Heart left ventricle (tissue), 16 donors: Measurements from ENCODE around the gene SEC24A. TPM values are rescaled to one million over a fixed set of nuclear protein-coding genes. Genes with fewer than 3 reads are reported as not detected.

ENCODE experiments used
- ATAC-seq, 4 donors: fragments of 200-7000 bp; cut with Tn5 transposase; one replicate each; pipeline ENCODE4 v1.9.1; 2020 to 2022; ENCODE audit warnings: moderate library complexity in 4 of 4, mild to moderate bottlenecking in 3 of 4, moderate number of reproducible peaks in 1 of 4
- DNase-seq, 5 donors: peaks; one replicate each; pipeline ENCODE4 v3.0.0-alpha.2; 2020
- H3K27ac ChIP-seq, 12 donors: fragments of 200-600 bp; sonication (generic) in 4 of 12; one replicate each; pipeline versions ENCODE4 v1.5.0 to v1.8.0; 2016 to 2022; ENCODE audit warnings: mild to moderate bottlenecking in 2 of 12
- H3K27me3 ChIP-seq, 9 donors: fragments of 200-600 bp; sonication (generic) in 2 of 9; one replicate each; pipeline versions ENCODE4 v1.5.1 to v1.8.0; 2016 to 2022; ENCODE audit warnings: mild to moderate bottlenecking in 3 of 9
- H3K36me3 ChIP-seq, 9 donors: fragments of 200-600 bp; sonication (generic) in 2 of 9; one replicate each; pipeline versions ENCODE4 v1.5.0 to v1.8.0; 2018 to 2022; ENCODE audit warnings: mild to moderate bottlenecking in 2 of 9
- H3K4me1 ChIP-seq, 12 donors: fragments of 200-600 bp; sonication (generic) in 4 of 12; one replicate each; pipeline versions ENCODE4 v1.5.0 to v1.8.0; 2016 to 2022; ENCODE audit warnings: mild to moderate bottlenecking in 3 of 12
- H3K4me3 ChIP-seq, 12 donors: fragments of 200-600 bp; sonication (generic) in 4 of 12; one replicate each; pipeline versions ENCODE4 v1.5.0 to v1.8.0; 2017 to 2022; ENCODE audit warnings: mild to moderate bottlenecking in 9 of 12, moderate library complexity in 4 of 12
- H3K9me3 ChIP-seq, 12 donors: fragments of 200-600 bp; sonication (generic) in 4 of 12; one replicate each; pipeline versions ENCODE4 v1.5.0 to v1.8.0; 2016 to 2022; ENCODE audit warnings: mild to moderate bottlenecking in 1 of 12
- CTCF ChIP-seq, 12 donors: fragments of 200-600 bp; sonication (generic) in 4 of 12; IDR thresholded peaks; one replicate each; pipeline versions ENCODE4 v1.5.0 to v1.8.0; 2018 to 2022; ENCODE audit warnings: antibody characterized with exemption in 12 of 12, mild to moderate bottlenecking in 5 of 12
- POLR2A ChIP-seq, 2 donors: fragments of 450-650 bp; IDR thresholded peaks; one replicate each; pipeline ENCODE4 v1.6.1; 2017; ENCODE audit warnings: antibody characterized with exemption in 2 of 2, mild to moderate bottlenecking in 2 of 2, moderate library complexity in 2 of 2
- WGBS, 4 donors: extraction: QIAGEN DNeasy Blood & Tissue Kit in 2 of 4; methylation state at CpG; one replicate each; pipeline versions ENCODE4 v1.1.5 to v1.1.7; 2013 to 2018; 5-methylcytosine and 5-hydroxymethylcytosine counted together
- intact Hi-C, 10 donors: fragments of 100-400 bp; cut with DNase I; formaldehyde crosslinking; loops; one replicate each; pipeline versions ENCODE4 v1.11.1 to v1.14.2; 2022
- polyA plus RNA-seq, 2 donors: library from polyadenylated mRNA; stranded (reverse); fragments of 200-250 nt; gene quantifications; one replicate each; pipeline ENCODE4 v1.2.3, GENCODE V29; 2013
- total RNA-seq, 9 donors: library from RNA; depleted of rRNA in 2 of 9; stranded (reverse); fragments of >200 nt in 2 of 9; fragmentation: NEBNext Ultra II Directional in 3 of 9; extraction: Animal tissue kit (Norgen Biotek cat#: 25700) in 3 of 9; gene quantifications; one replicate each; pipeline versions ENCODE4 v1.1.0 to v1.2.4, GENCODE V29; 2016 to 2023
- donor health status: ischemic (EF 13 %, LVEDD 7.1; RV severe dilation, severe dysfunction).
- donor health status: healthy with polysubstance abuse.
- donor health status: DM: no; HTN: yes; CAD: no.
- donor health status: DM: no; HTN: no; CAD: no.
- donor health status: ischemic (EF 25% LVEDD 6.9; RV normal size, moderate dysfunction).
- donor health status: ischemic (EF 25% LVEDD 5.7; RV mildly dilated, moderate dysfunction).
- donor health status: healthy.
- donor health status: DM: yes; HTN: yes; CAD: no.
- donor health status: ischemic (EF 35%, LVEDD 5.7; RV mildly dilated, moderate dysfunction).
- donor health status: nonischemic (EF 11% LVEDD 7.7; RV severe dilation, severe dysfunction).
- donor health status: DM: yes; HTN: yes; CAD: no.
- donor health status: PGD.
- donor health status: ischemic (EF 29% LVEDD 5.4; RV normal size, mild dysfunction).
- donor health status: nonischemic (EF 23%, LVEDD 6.1; RV moderate dilation, normal function).

SEC24A gene
- total and polyA plus RNA-seq, 11 donors = 2.2 to 15.7 (median 8.6) TPM

- TF ChIP-seq CTCF (IDR thresholded peaks at IDR 0.05) (no peak), POLR2A (IDR thresholded peaks at IDR 0.05) (no peak)
- intact Hi-C loops = loop anchor here in 1 of 10 donors (10.0 kb wide), 1 partner anchor 64 kb away; no protein-coding TSS in a partner anchor
Observed at GRCh38 chr5:134610725-134611124, 37.9 kb upstream of the SEC24A start.

GRCh38 chr5:134611515-134611914 is 37.1 kb upstream of the SEC24A start:
- H3K4me3 ChIP-seq = no peak overlapping the region
- no peaks in the 10 kb centered on the region for H3K9me3 ChIP-seq
- WGBS, 4 donors = 93 to 95% (median 94%) methylated on average over 4 of the region's 4 CpGs
- ATAC-seq (no peak), DNase-seq (no peak)
- intact Hi-C loops = loop anchor here in 1 of 10 donors (10.0 kb wide), 1 partner anchor 63 kb away; no protein-coding TSS in a partner anchor
- no peak for TF ChIP-seq POLR2A (IDR thresholded peaks at IDR 0.05)
- H3K27ac ChIP-seq = no peak overlapping the region
- H3K27me3 ChIP-seq = no peaks in the 10 kb centered on the region
- peaks cover 0 to 9% (median 0%) of the 10 kb centered on the region in 12 donors for H3K4me1 ChIP-seq
- H3K36me3 ChIP-seq = peaks cover 0 to 98% (median 94%) of the 10 kb centered on the region in 9 donors

More at GRCh38 chr5:134610725-134611124, 37.9 kb upstream of the SEC24A start:
- Histone ChIP-seq H3K4me1 (peaks cover 0 to 9% (median 0%) of the 10 kb centered on the region in 12 donors), H3K36me3 (peaks cover 0 to 98% (median 94%) of the 10 kb centered on the region in 9 donors), H3K27ac (no peak overlapping the region), H3K9me3 (no peaks in the 10 kb centered on the region), H3K27me3 (no peaks in the 10 kb centered on the region), H3K4me3 (no peak overlapping the region)
- no peak for ATAC-seq
- DNase-seq = no peak

GRCh38 chr5:134614450-134615085 is 34.0 kb upstream of the SEC24A start:
- no peak for TF ChIP-seq POLR2A (IDR thresholded peaks at IDR 0.05)
- Histone ChIP-seq H3K27me3 (no peaks in the 10 kb centered on the region), H3K9me3 (no peaks in the 10 kb centered on the region), H3K36me3 (peaks cover 0 to 98% (median 94%) of the 10 kb centered on the region in 9 donors), H3K4me1 (peaks cover 0 to 4% (median 0%) of the 10 kb centered on the region in 12 donors), H3K4me3 (no peak overlapping the region), H3K27ac (no peak overlapping the region)
- intact Hi-C loops = loop anchor here in 1 of 10 donors (10.0 kb wide), 1 partner anchor 60 kb away; no protein-coding TSS in a partner anchor
- 92 to 98% (median 94%) methylated on average over 5 of the region's 5 CpGs for WGBS, 4 donors
- DNase-seq (no peak), ATAC-seq (peak in 1 of 4 donors; percentile 20)

- no peak for ATAC-seq
- H3K27me3 ChIP-seq = no peaks in the 10 kb centered on the region
- TF ChIP-seq POLR2A (IDR thresholded peaks at IDR 0.05) = no peak
- no peak for TF ChIP-seq CTCF (IDR thresholded peaks at IDR 0.05)
- intact Hi-C loops = no loop called here
- no peak for DNase-seq
- peaks cover 0 to 87% (median 83%) of the 10 kb centered on the region in 9 donors for H3K36me3 ChIP-seq
- no peak overlapping the region for H3K4me3 ChIP-seq
- no peak overlapping the region for H3K27ac ChIP-seq
- no peaks in the 10 kb centered on the region for H3K9me3 ChIP-seq
- 90 to 100% (median 96%) methylated on average over 2 of the region's 2 CpGs for WGBS, 4 donors
- peaks cover 0 to 6% (median 0%) of the 10 kb centered on the region in 12 donors for H3K4me1 ChIP-seq
Observed at GRCh38 chr5:134620634-134621033, 28.0 kb upstream of the SEC24A start.

GRCh38 chr5:134625559-134625958 is 23.0 kb upstream of the SEC24A start:
- ATAC-seq (no peak), DNase-seq (no peak)
- Histone ChIP-seq H3K27ac (no peak overlapping the region), H3K9me3 (no peaks in the 10 kb centered on the region), H3K4me1 (peaks cover 0 to 16% (median 4%) of the 10 kb centered on the region in 12 donors), H3K27me3 (no peaks in the 10 kb centered on the region), H3K36me3 (peaks cover 0 to 51% (median 34%) of the 10 kb centered on the region in 9 donors), H3K4me3 (no peak overlapping the region)
- TF ChIP-seq POLR2A (IDR thresholded peaks at IDR 0.05) = no peak
- no peak for TF ChIP-seq CTCF (IDR thresholded peaks at IDR 0.05)
- 77 to 97% (median 89%) methylated on average over 1 of the region's 1 CpG for WGBS, 4 donors
- intact Hi-C loops = no loop called here
